OCI-LY1 (cell line): ENCODE results near the gene PIP4K2C.

Experiments
- CTCF ChIP-seq: fragments of 200-600 bp; sonication (generic), shearing (Covaris generic); IDR thresholded peaks from 2 replicates; pipeline ENCODE4 v1.5.1; 2017; ENCODE audit warnings: mild to moderate bottlenecking, antibody characterized with exemption, low read length, moderate library complexity, mixed read lengths
- EZH2 ChIP-seq: fragments of 200-600 bp; sonication (generic), shearing (Covaris generic); IDR thresholded peaks from 2 replicates; pipeline ENCODE4 v1.8.0; 2017; ENCODE audit warnings: borderline replicate concordance, mixed run types, mild to moderate bottlenecking, antibody characterized with exemption, low read length, moderate library complexity, mixed read lengths

DNA sequence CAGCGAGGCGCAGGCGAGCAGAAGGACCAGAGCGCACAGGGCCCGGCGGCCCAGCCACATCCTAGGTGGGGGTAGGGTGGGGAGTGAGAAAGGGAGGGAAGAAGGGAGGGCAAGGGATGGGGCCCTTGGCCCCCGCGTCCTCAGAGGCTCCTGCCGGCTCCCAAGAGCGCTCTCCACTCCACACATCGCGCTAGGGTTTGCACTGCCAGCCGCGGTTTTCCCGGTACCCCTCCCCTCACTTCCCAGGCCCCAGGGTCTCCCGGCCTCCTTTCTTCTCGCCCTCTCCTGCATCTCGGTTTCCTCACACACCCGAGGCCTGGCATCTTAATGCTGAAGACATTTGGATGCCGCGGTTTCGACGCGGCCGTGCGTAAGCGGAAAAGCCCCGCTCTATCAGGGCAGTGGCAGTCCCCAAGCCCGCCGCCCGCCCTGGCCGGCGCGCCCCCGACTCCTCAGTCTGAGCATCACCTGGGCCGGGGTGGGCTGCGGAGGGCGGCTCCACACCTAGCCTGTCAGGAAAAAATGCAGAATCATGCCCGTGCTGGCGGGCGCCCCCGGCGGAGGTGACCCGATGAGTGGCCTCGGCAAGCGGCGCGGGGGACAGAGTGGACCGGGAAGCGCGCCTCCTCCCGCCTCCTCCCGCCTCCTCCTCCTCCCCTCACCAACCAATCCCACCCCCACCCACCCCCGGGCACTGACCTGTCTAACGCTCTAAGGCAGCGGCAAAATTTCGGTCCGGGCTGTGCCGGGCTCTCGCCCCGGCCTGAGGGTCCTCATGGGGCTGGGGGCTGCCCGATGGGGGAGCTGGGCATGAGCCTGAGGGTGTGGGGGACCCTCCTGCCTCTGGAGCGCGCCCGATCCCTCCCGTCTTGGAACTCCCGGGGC, 41.3 kb downstream of the PIP4K2C start:
- TF ChIP-seq CTCF = no peak
- TF ChIP-seq EZH2 = no peak
